ENCODE measurements around the gene MERTK. TPM values are rescaled to one million over a fixed set of nuclear protein-coding genes. Genes with fewer than 3 reads are reported as not detected.

Gene MERTK
- total and polyA plus RNA-seq, 2 donors (not counting 1 experiment from before 2014, with no cell fraction given) = 0.04 to 0.34 TPM

GRCh38 chr2:112010751-112011150, 112.3 kb downstream of the MERTK start:
- no peak overlapping the region for H3K27ac ChIP-seq (ENCODE audit: low read length in 2 of 2)
- DNase-seq (no peak), ATAC-seq (ENCODE audit: low read depth) (no peak)
- 91% methylated on average over 8 of the region's 10 CpGs for WGBS (ENCODE audit: insufficient coverage)
- no peaks in the 10 kb centered on the region for H3K36me3 ChIP-seq (replicated peaks in 1 of 2; ENCODE audit: control extremely low read depth in 1 of 2, control insufficient read depth in 1 of 2, extremely low read depth in 1 of 2, insufficient read depth in 2 of 2, low read length in 1 of 2)
- H2AFZ ChIP-seq (ENCODE audit: insufficient read depth, low read depth, low read length, poor library complexity, severe bottlenecking) = no peak overlapping the region
- Mint-ChIP-seq H3K4me3 (no peak overlapping the region), H3K9me3 (ENCODE audit: insufficient read depth) (no peaks in the 10 kb centered on the region), H3K27me3 (no peaks in the 10 kb centered on the region), H3K4me1 (peaks cover 4% of the 10 kb centered on the region), H3K27ac (no peak overlapping the region)
- peaks cover 0 to 4% of the 10 kb centered on the region in 2 donors for H3K4me1 ChIP-seq (ENCODE audit: control insufficient read depth in 2 of 2, insufficient read depth in 2 of 2, low read length in 2 of 2)
- ChIA-PET POLR2A (no interaction called here), CTCF (no interaction called here)
- no peak for TF ChIP-seq CTCF (IDR thresholded peaks at IDR 0.05)
- no peaks in the 10 kb centered on the region for H3K27me3 ChIP-seq (replicated peaks in 1 of 4; ENCODE audit: control extremely low read depth in 1 of 4, control insufficient read depth in 3 of 4, insufficient read depth in 4 of 4, low read length in 3 of 4)
- H3K9me3 ChIP-seq (ENCODE audit: control extremely low read depth in 1 of 3, control insufficient read depth in 2 of 3, insufficient read depth in 1 of 3, low read length in 2 of 3) = no peaks in the 10 kb centered on the region
- H4K20me1 ChIP-seq (ENCODE audit: control insufficient read depth, insufficient read depth, low read length, poor library complexity, severe bottlenecking) = no peaks in the 10 kb centered on the region
- no peak overlapping the region for H3K9ac ChIP-seq (ENCODE audit: low read length)
- H3K79me2 ChIP-seq (ENCODE audit: control insufficient read depth, insufficient read depth, low read length) = no peaks in the 10 kb centered on the region
- no peak overlapping the region for H3K4me2 ChIP-seq (replicated peaks; ENCODE audit: low read depth, low read length, poor library complexity, severe bottlenecking)
- H3K4me3 ChIP-seq (ENCODE audit: control extremely low read depth in 1 of 5, extremely low read depth in 1 of 5, insufficient read depth in 1 of 5, low read depth in 2 of 5, low read length in 4 of 5) = no peak overlapping the region
- intact Hi-C loops (cut with micrococcal nuclease) = no loop called here

GRCh38 chr2:112012556-112012955, 114.1 kb downstream of the MERTK start:
- no peaks in the 10 kb centered on the region for H3K27me3 ChIP-seq (replicated peaks in 1 of 4; ENCODE audit: control extremely low read depth in 1 of 4, control insufficient read depth in 3 of 4, insufficient read depth in 4 of 4, low read length in 3 of 4)
- POLR2A ChIA-PET = no interaction called here
- Mint-ChIP-seq H3K27me3 (peaks cover 9% of the 10 kb centered on the region), H3K9me3 (ENCODE audit: insufficient read depth) (peaks cover 2% of the 10 kb centered on the region), H3K27ac (no peak overlapping the region), H3K4me1 (peaks cover 4% of the 10 kb centered on the region), H3K4me3 (no peak overlapping the region)
- ATAC-seq (ENCODE audit: low read depth) = no peak
- H3K4me2 ChIP-seq (replicated peaks; ENCODE audit: low read depth, low read length, poor library complexity, severe bottlenecking) = no peak overlapping the region
- no peaks in the 10 kb centered on the region for H3K9me3 ChIP-seq (ENCODE audit: control extremely low read depth in 1 of 3, control insufficient read depth in 2 of 3, insufficient read depth in 1 of 3, low read length in 2 of 3)
- H3K9ac ChIP-seq (ENCODE audit: low read length) = no peak overlapping the region
- DNase-seq = no peak
- no peaks in the 10 kb centered on the region for H3K36me3 ChIP-seq (replicated peaks in 1 of 2; ENCODE audit: control extremely low read depth in 1 of 2, control insufficient read depth in 1 of 2, extremely low read depth in 1 of 2, insufficient read depth in 2 of 2, low read length in 1 of 2)
- no peaks in the 10 kb centered on the region for H3K79me2 ChIP-seq (ENCODE audit: control insufficient read depth, insufficient read depth, low read length)
- WGBS (ENCODE audit: insufficient coverage) = no CpG with 5 or more reads among the region's 5 CpGs
- H3K27ac ChIP-seq (ENCODE audit: low read length in 2 of 2) = no peak overlapping the region
- no peak overlapping the region for H2AFZ ChIP-seq (ENCODE audit: insufficient read depth, low read depth, low read length, poor library complexity, severe bottlenecking)
- CTCF ChIA-PET = no interaction called here
- TF ChIP-seq EZH2 (IDR thresholded peaks at IDR 0.05; ENCODE audit: borderline replicate concordance, insufficient read depth, low read depth, low read length, poor library complexity, severe bottlenecking) = no peak
- no peak for TF ChIP-seq CTCF (IDR thresholded peaks at IDR 0.05)
- no peaks in the 10 kb centered on the region for H4K20me1 ChIP-seq (ENCODE audit: control insufficient read depth, insufficient read depth, low read length, poor library complexity, severe bottlenecking)
- H3K4me3 ChIP-seq (ENCODE audit: control extremely low read depth in 1 of 5, extremely low read depth in 1 of 5, insufficient read depth in 1 of 5, low read depth in 2 of 5, low read length in 4 of 5) = no peak overlapping the region
- intact Hi-C loops (cut with micrococcal nuclease) = no loop called here
- H3K4me1 ChIP-seq (ENCODE audit: control insufficient read depth in 2 of 2, insufficient read depth in 2 of 2, low read length in 2 of 2) = no peaks in the 10 kb centered on the region
